Fibroblast of lung (primary cell): ENCODE data around the gene GRID1. TPM values are rescaled to one million over a fixed set of nuclear protein-coding genes. Genes with fewer than 3 reads are reported as not detected.

ENCODE experiments used
- DNase-seq, 2 donors: peaks; one replicate each; pipeline versions ENCODE4 v3.0.0 to v3.0.0-alpha.2; 2010; ENCODE audit warnings: low read depth in 2 of 2
- H2AFZ ChIP-seq: 2 replicates; pipeline ENCODE4 v1.5.1; 2012; ENCODE audit warnings: low read length, control low read depth, inconsistent platforms
- H3K27ac ChIP-seq: 2 replicates; pipeline ENCODE4 v1.5.1; 2011; ENCODE audit warnings: low read length, control low read depth; ENCODE audit not compliant: insufficient read depth
- H3K27me3 ChIP-seq: 2 replicates; pipeline ENCODE4 v1.5.1; 2011; ENCODE audit warnings: mild to moderate bottlenecking, low read length; ENCODE audit not compliant: control insufficient read depth, insufficient read depth
- H3K36me3 ChIP-seq: 2 replicates; pipeline ENCODE4 v1.5.1; 2011; ENCODE audit warnings: low read length; ENCODE audit not compliant: control insufficient read depth, insufficient read depth
- H3K4me1 ChIP-seq: 2 replicates; pipeline ENCODE4 v1.5.1; 2011; ENCODE audit warnings: low read length; ENCODE audit not compliant: control insufficient read depth, insufficient read depth; ENCODE audit errors: extremely low read depth
- H3K4me2 ChIP-seq: 2 replicates; pipeline ENCODE4 v1.5.1; 2011; ENCODE audit warnings: low read length, control low read depth; ENCODE audit not compliant: insufficient read depth; ENCODE audit errors: extremely low read depth
- H3K4me3 ChIP-seq, 4 experiments: fragments of 200-600 bp in 1 of 4; sonication (generic) in 1 of 4; replicated peaks in 1 of 4; 2 replicates each; pipeline ENCODE4 v1.5.1; 2011 to 2016; ENCODE audit warnings: low read length in 4 of 4, low read depth in 3 of 4, mild to moderate bottlenecking in 3 of 4, control low read depth in 2 of 4, inconsistent platforms in 1 of 4, mixed read lengths in 1 of 4; ENCODE audit not compliant: insufficient read depth in 1 of 4; ENCODE audit errors: control extremely low read depth in 1 of 4
- H3K79me2 ChIP-seq: 2 replicates; pipeline ENCODE4 v1.5.1; 2012; ENCODE audit warnings: mild to moderate bottlenecking, low read length, inconsistent platforms; ENCODE audit not compliant: control insufficient read depth, insufficient read depth
- H3K9ac ChIP-seq: 2 replicates; pipeline ENCODE4 v1.5.1; 2011; ENCODE audit warnings: mild to moderate bottlenecking, low read length, control low read depth; ENCODE audit not compliant: insufficient read depth
- H3K9me3 ChIP-seq: 2 replicates; pipeline ENCODE4 v1.5.1; 2012; ENCODE audit warnings: low read depth, low read length; ENCODE audit not compliant: control insufficient read depth, insufficient read depth
- H4K20me1 ChIP-seq: 2 replicates; pipeline ENCODE4 v1.5.1; 2011; ENCODE audit warnings: low read length; ENCODE audit not compliant: control insufficient read depth, insufficient read depth; ENCODE audit errors: extremely low read depth
- EZH2 ChIP-seq: IDR thresholded peaks from 2 replicates; pipeline ENCODE4 v1.5.1; 2012; ENCODE audit warnings: low read length, control low read depth, mild to moderate bottlenecking; ENCODE audit errors: missing control alignments
- polyA plus RNA-seq, 2 donors: library from polyadenylated mRNA; depleted of rRNA in 1 of 2; stranded (reverse) in 1 of 2; unstranded in 1 of 2; fragments of >200 nt; gene quantifications; 2 replicates each; pipeline ENCODE4 v1.2.1, GENCODE V29; 2011 to 2012; ENCODE audit warnings: missing spikeins in 1 of 2
- total RNA-seq: library from RNA; depleted of rRNA; stranded (reverse); fragments of >200 nt; gene quantifications from 2 replicates; pipeline ENCODE4 v1.2.1, GENCODE V29; 2014
- TF ChIP-seq, protein P1 (sequence below), 2 donors: IDR thresholded peaks in 1 of 2; conservative IDR thresholded peaks in 1 of 2; 1 replicate in 1 of 2; 2 replicates in 1 of 2; pipeline ENCODE4 v1.5.1; 2011 to 2012; ENCODE audit warnings: low read length in 2 of 2, control low read depth in 1 of 2, inconsistent platforms in 1 of 2, low read depth in 1 of 2, mild to moderate bottlenecking in 1 of 2

GRID1 gene
- total and polyA plus RNA-seq, 2 donors (not counting 1 experiment from before 2014, with no cell fraction given) = 0.03 to 0.33 TPM

DNA sequence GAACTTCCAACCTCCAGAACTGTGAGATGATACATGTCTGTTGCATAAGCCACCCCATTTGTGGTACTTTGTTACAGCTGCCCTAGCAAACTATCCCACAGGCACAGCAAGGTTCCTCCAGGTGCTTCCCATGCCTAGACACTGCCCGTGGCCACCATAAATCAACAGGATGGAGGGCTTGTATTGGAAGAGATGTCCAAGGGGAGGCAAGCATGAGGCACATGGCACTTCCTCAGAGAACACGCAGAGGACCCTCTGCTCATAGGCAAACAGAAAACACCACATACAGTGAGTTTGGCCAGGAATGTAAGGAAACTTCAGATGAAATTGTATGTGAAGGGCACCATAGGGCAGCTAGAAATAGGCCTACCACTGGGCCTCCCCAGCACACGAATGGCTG, 291.1 kb downstream of the GRID1 start:
- Histone ChIP-seq H3K9ac (no peak overlapping the region), H2AFZ (no peak overlapping the region), H3K27me3 (no peaks in the 10 kb centered on the region), H3K4me3 (no peak overlapping the region), H3K9me3 (no peaks in the 10 kb centered on the region), H3K27ac (no peak overlapping the region), H3K4me1 (no peaks in the 10 kb centered on the region), H3K36me3 (no peaks in the 10 kb centered on the region), H3K79me2 (no peaks in the 10 kb centered on the region), H3K4me2 (no peak overlapping the region), H4K20me1 (no peaks in the 10 kb centered on the region)
- TF ChIP-seq, protein P1, sequence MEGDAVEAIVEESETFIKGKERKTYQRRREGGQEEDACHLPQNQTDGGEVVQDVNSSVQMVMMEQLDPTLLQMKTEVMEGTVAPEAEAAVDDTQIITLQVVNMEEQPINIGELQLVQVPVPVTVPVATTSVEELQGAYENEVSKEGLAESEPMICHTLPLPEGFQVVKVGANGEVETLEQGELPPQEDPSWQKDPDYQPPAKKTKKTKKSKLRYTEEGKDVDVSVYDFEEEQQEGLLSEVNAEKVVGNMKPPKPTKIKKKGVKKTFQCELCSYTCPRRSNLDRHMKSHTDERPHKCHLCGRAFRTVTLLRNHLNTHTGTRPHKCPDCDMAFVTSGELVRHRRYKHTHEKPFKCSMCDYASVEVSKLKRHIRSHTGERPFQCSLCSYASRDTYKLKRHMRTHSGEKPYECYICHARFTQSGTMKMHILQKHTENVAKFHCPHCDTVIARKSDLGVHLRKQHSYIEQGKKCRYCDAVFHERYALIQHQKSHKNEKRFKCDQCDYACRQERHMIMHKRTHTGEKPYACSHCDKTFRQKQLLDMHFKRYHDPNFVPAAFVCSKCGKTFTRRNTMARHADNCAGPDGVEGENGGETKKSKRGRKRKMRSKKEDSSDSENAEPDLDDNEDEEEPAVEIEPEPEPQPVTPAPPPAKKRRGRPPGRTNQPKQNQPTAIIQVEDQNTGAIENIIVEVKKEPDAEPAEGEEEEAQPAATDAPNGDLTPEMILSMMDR (conservative IDR thresholded peaks at IDR 0.05 in 1 of 2, IDR thresholded peaks at IDR 0.05 in 1 of 2; ENCODE audit: low read depth in 1 of 2, low read length in 2 of 2) = no peak
- no peak for TF ChIP-seq EZH2
- no peak for DNase-seq

DNA sequence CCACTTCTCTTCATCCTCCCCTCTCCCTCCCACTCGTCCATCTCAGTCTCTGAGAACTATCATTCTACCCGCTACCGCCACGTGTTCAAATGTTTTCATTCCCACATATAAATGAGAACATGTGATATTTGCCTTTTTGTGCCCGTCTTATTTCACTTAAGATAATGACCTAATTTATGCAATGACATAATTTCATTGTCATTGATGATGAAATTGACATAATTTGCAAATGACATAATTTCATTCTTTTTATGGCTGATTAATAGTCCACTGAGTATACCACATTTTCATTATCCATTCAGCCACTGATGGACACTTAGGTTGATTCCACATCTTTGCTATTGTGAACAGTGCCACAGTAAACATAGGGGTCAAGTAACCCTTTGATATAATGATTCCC, 292.3 kb downstream of the GRID1 start:
- H3K4me1 ChIP-seq = no peaks in the 10 kb centered on the region
- H3K4me3 ChIP-seq = no peak overlapping the region
- no peak overlapping the region for H3K4me2 ChIP-seq
- no peak overlapping the region for H2AFZ ChIP-seq
- H3K36me3 ChIP-seq = no peaks in the 10 kb centered on the region
- no peaks in the 10 kb centered on the region for H3K79me2 ChIP-seq
- H3K27ac ChIP-seq = no peak overlapping the region
- DNase-seq = no peak
- TF ChIP-seq, protein P1 (conservative IDR thresholded peaks at IDR 0.05 in 1 of 2, IDR thresholded peaks at IDR 0.05 in 1 of 2; ENCODE audit: low read depth in 1 of 2, low read length in 2 of 2) = no peak
- no peak for TF ChIP-seq EZH2
- no peaks in the 10 kb centered on the region for H3K9me3 ChIP-seq
- H4K20me1 ChIP-seq = no peaks in the 10 kb centered on the region
- no peaks in the 10 kb centered on the region for H3K27me3 ChIP-seq
- H3K9ac ChIP-seq = no peak overlapping the region

DNA sequence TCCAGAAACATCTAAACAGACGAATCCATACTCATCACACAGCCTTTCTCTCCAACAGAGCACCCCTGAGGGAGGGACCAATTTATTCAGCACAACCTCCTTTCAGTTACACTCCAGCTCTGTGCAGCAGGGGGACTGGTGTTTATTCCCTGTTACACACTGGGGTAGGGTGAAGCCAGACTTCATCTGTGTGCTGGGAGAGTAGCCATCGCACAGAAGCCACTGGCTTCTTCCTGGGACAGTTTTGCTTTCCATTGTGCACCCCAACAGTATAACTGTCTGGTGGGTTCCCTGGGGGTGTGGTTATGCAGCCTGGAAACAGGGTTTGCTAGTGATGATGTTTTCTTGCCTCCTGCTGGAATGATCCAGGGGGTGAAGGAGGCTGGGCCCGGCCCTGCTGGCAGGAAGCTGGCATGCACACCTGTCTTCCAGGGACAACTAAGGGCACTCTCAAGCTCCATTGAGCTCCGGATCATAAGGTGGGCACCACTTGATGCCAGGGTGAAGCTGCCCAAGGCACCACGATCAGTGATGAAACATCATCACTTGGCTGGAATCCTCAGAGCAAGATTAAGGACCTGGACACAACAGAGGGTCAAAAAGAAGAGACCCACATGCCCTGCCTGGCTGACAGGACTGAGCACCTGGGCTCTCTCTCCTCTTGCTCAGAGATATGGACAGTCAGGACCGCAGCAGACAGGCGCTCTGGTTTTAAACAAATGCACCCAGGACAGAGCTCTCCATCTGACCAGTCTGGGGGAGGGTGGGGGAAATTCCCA, 293.2 kb downstream of the GRID1 start:
- no peak for DNase-seq
- Histone ChIP-seq H3K9ac (no peak overlapping the region), H3K4me2 (no peak overlapping the region), H2AFZ (no peak overlapping the region), H3K4me3 (no peak overlapping the region), H3K79me2 (no peaks in the 10 kb centered on the region), H3K27ac (no peak overlapping the region), H3K36me3 (no peaks in the 10 kb centered on the region), H3K9me3 (no peaks in the 10 kb centered on the region), H3K4me1 (no peaks in the 10 kb centered on the region), H3K27me3 (no peaks in the 10 kb centered on the region), H4K20me1 (no peaks in the 10 kb centered on the region)
- TF ChIP-seq EZH2 = no peak
- TF ChIP-seq, protein P1 (conservative IDR thresholded peaks at IDR 0.05 in 1 of 2, IDR thresholded peaks at IDR 0.05 in 1 of 2; ENCODE audit: low read depth in 1 of 2, low read length in 2 of 2) = no peak
